Stimulated activated naive CD4-positive, alpha-beta T cell (primary cell): ENCODE measurements around the gene ZMYND8.
"Not testable (repeated sequence)": the region's sequence is repeated elsewhere in the genome, so short reads cannot be mapped to it uniquely, and the experiment has no call there.

Source experiments
- DNase-seq, 6 experiments: peaks; one replicate each; lab custom pipeline; 2025; lab: John Stamatoyannopoulos, UW

ZMYND8 gene

GRCh38 chr20:47370850-47371782, 14.6 kb upstream of the ZMYND8 start:
- no peak for DNase-seq

DNA sequence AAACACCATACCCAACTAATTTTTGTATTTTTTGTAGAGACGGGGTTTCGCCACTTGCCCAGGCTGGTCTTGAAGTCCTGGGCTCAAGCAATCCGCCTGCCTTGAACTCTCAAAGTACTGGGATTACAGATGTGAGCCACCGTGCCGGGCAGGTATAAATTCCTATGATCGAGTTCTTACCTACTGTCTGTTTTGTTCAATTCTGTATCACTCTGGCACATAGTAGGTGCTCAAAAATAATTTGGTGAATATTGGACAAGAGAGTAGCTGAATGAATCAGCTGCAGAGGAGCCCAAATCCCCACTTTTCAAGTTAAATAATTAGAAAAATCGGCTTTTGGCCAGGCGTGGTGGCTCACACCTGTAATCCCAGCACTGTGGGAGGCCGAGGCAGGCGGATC, 13.7 kb upstream of the ZMYND8 start:
- no peak for DNase-seq

GRCh38 chr20:47368301-47368700, 11.8 kb upstream of the ZMYND8 start:
- DNase-seq, result no peak

DNA sequence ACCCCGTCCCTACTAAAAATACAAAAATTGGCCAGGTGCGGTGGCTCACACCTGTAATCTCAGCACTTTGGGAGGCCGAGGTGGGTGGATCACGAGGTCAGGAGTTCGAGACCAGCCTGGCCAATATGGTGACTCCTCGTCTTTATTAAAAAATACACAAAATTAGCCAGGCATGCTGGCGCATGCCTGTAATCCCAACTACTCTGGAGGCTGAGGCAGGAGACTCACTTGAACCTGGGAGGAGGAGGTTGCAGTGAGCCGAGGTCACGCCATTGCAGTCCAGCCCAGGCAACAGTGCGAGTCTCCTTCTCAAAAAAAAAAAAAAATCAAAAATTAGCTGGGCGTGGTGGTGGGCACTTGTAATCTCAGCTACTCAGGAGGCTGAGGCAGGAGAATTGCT, 9.8 kb upstream of the ZMYND8 start:
- DNase-seq, result not testable (repeated sequence)

DNA sequence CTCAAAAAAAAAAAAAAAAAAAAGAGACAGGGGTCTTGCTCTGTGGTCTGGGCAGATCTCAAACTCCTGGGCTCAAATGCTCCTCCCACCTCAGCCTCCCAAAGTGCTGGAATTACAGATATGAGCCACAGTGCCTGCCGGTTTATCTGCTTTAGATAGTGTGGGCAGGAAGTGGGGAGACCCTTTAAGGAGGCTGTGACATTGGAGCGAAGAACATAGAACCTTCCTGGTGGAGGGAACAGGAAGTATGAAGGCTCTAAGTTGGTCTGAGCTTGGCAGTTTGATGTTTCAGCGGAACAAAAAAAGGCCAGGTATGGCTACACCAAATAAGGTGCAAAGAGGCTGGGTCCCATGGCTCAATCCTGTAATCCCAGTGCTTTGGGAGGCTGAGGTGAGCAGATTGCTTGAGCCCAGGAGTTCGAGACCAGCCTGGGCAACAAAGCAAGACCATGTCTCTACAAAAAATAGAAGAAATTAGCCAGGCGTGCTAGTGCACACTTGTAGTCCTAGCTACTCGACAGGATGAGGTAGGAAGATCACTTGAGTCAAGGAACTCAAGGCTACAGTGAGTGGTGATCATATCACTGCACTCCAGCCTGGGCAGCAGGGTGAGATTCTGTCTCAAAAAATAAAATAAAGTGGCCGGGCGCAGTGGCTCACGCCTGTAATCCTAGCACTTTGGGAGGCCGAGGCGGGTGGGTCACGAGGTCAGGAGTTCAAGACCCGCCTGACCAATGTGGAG, 8.7 kb upstream of the ZMYND8 start:
- DNase-seq, result peak in 1 of 6 experiments; percentile 19

DNA sequence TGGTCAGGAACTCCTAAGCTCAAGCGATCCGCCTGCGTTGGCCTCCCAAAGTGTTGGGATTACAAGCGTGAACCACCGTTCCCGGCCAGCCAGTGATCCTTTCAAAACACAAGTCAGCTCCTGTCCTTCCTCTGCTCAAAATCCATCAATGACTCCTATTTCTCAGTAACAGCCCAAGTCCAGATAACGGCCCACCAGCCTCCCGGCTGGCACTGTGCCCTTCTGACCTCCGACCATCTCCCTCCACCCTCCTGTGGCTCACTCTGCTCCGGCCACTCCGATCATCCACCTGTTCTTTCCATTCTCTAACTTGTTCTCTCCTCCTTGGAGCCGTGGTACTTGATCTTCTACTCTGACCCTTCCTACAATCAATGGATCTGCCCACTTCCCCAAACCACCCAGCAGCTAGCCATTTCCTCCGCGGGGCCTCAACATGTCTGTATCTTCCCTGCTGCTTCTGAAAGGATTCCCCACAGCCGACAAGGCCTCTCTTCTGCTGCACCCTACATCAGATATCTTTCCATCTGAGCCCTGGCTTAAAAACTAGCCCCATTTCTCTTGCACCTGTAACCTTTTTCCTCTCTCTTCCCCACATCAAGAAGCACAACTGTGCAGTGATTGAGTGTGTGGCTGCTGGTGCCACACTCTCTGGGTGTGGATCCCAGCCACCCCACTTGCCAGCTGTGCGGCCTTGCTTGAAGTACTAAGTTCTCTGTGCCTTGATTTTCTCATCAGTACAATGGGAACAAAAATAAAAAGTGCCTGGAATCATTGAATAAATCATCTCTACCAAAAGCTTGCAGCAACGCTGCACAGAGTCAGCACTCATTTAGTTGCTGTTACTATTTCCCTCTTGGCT, 6.1 kb upstream of the ZMYND8 start:
- DNase-seq, result peak in 2 of 6 experiments; percentile 5 to 15

- no peak for DNase-seq
These were observed 4.8 kb upstream of the ZMYND8 start for GRCh38 chr20:47361057-47361915.

GRCh38 chr20:47360297-47361056, 4.0 kb upstream of the ZMYND8 start:
- no peak for DNase-seq

- DNase-seq, result no peak
These were observed 3.2 kb upstream of the ZMYND8 start for GRCh38 chr20:47359530-47360296.

DNA sequence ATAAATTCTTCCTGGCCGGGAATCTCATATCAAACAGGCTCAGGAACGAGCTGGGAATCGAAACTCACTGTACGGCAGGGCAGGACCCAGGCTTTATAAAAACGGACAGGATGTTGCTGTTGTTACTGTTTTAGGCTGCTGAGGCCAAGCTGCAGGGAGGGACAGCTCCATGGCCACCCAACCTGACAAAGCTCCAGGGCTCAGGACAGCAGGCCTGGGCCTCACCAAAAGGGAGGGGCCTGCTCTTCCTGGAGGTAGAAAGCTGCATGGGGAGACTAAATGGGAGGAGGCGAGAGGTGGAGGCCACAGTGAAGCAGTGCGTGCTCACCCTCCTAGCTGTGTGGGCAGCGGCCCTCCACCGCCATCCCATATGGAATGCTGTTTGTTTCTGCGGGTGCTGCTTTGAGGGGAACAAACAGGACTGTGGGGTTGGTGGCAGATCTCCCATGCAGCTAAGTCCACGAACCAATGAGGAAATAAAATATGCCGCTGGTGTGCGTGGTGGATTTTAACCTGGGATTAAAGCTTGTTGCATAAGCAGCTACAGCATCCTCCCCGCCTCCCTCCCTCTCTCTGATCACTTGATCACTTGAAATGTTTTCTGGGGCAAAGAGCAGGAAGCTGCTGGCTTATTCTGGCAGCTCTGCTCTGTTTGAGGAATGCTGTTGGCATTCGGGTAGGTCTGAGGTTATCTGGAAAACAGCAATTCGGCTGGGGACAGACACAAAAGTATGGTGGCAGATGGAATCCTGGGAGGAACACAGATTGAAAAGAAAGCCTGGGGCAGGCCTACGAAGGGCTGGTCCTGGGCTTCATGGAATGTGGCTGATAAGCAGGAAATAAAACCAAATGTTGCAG, 2.4 kb upstream of the ZMYND8 start:
- DNase-seq, result peak in 5 of 6 experiments; percentile 11 to 46 (median 33)

- DNase-seq, result no peak
These were observed 1.7 kb upstream of the ZMYND8 start for GRCh38 chr20:47358039-47358671.

- DNase-seq, result peak; percentile 39 to 79 (median 62)
These were observed 968 bp upstream of the ZMYND8 start for GRCh38 chr20:47357296-47358038.

DNA sequence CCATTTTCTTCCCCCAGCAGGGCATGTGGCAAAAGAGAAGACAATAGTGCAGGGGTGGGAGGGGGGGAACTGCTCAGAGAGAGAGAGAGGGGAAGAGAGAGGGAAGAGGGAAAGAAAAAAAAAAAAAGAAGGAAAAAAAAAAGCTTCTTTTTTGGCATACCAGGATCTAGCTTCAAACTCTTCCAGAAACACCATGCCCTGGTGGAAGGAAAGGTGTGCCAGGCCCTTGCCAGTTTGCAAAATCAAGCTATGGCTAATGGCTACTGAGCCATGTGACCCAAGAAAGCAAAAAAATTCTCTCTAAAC, 326 bp downstream of the ZMYND8 start:
- no peak for DNase-seq

- peak in 2 of 6 experiments; percentile 5 to 15 for DNase-seq
These were observed 845 bp downstream of the ZMYND8 start for GRCh38 chr20:47355489-47356219.

GRCh38 chr20:47354714-47355488, 1.6 kb downstream of the ZMYND8 start:
- DNase-seq, result peak in 2 of 6 experiments; percentile 7 to 27

GRCh38 chr20:47354464-47354713, 2.1 kb downstream of the ZMYND8 start:
- no peak for DNase-seq
